Measurements from ENCODE around the gene ELOVL2.

DNA sequence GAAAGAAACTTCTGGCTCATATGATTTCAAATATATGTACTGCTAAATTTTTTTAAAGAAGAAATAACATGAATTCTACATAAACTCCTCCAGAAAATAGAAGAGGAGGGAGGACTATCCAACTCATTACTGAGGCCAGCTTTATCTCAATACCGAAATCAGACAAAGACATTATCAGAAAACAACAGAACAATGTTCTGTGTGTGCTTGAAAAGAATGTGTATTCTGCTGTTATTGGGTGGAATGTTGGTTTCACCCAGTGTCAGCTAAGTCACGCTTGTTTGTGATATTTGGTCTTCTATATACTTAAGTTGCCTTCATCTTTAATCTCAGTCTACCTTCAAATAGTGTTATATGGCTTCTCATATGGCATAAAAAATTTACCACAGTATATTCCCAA is 18.6 kb upstream of the ELOVL2 start:
- TF ChIP-seq POLR2A (IDR thresholded peaks at IDR 0.05) (no peak), CTCF (IDR thresholded peaks at IDR 0.05) (no peak)
